ENCODE results near the gene ANKRD10.
A peak's percentile ranks its signal among the peaks of the same experiment; 100 is the strongest.

Gene ANKRD10

GRCh38 chr13:110916301-110917142 is 1.7 kb upstream of the ANKRD10 start:
- no peak for DNase-seq
- peaks cover 8% of the 10 kb centered on the region for H3K36me3 ChIP-seq
- peak overlapping the region; percentile 85 for H3K4me3 ChIP-seq (ENCODE audit: low read depth, low read length)
- TF ChIP-seq CTCF (IDR thresholded peaks at IDR 0.05; ENCODE audit: low read depth, low read length) = no peak
- H3K9me3 ChIP-seq = no peaks in the 10 kb centered on the region
- no peaks in the 10 kb centered on the region for H3K4me1 ChIP-seq
- H3K27me3 ChIP-seq = peaks cover 3% of the 10 kb centered on the region; the same call in 1 of the 2 replicates

- Histone ChIP-seq H3K9me3 (no peaks in the 10 kb centered on the region), H3K4me1 (no peaks in the 10 kb centered on the region), H3K4me3 (ENCODE audit: low read depth, low read length) (peak overlapping the region; percentile 85), H3K27me3 (no peaks in the 10 kb centered on the region), H3K36me3 (peaks cover 12% of the 10 kb centered on the region)
- no peak for DNase-seq
- TF ChIP-seq CTCF (IDR thresholded peaks at IDR 0.05; ENCODE audit: low read depth, low read length) = no peak
Observed at GRCh38 chr13:110915874-110916206, 971 bp upstream of the ANKRD10 start.

GRCh38 chr13:110914331-110915056 is 375 bp downstream of the ANKRD10 start:
- H3K4me3 ChIP-seq (ENCODE audit: low read depth, low read length) = peak overlapping the region; percentile 97
- H3K27me3 ChIP-seq = no peaks in the 10 kb centered on the region
- DNase-seq = peak; percentile 87
- H3K9me3 ChIP-seq = no peaks in the 10 kb centered on the region
- H3K4me1 ChIP-seq = no peaks in the 10 kb centered on the region
- TF ChIP-seq CTCF (IDR thresholded peaks at IDR 0.05; ENCODE audit: low read depth, low read length) = no peak
- H3K36me3 ChIP-seq = peaks cover 20% of the 10 kb centered on the region

- Histone ChIP-seq H3K4me1 (no peaks in the 10 kb centered on the region), H3K4me3 (ENCODE audit: low read depth, low read length) (peak overlapping the region; percentile 97), H3K27me3 (no peaks in the 10 kb centered on the region), H3K9me3 (no peaks in the 10 kb centered on the region), H3K36me3 (peaks cover 22% of the 10 kb centered on the region)
- TF ChIP-seq CTCF (IDR thresholded peaks at IDR 0.05; ENCODE audit: low read depth, low read length) = no peak
- no peak for DNase-seq
Observed at GRCh38 chr13:110914081-110914330, 863 bp downstream of the ANKRD10 start.

- TF ChIP-seq CTCF (IDR thresholded peaks at IDR 0.05; ENCODE audit: low read depth, low read length) = no peak
- peaks cover 25% of the 10 kb centered on the region for H3K36me3 ChIP-seq
- peak overlapping the region; percentile 97 for H3K4me3 ChIP-seq (ENCODE audit: low read depth, low read length)
- no peak for DNase-seq
- H3K4me1 ChIP-seq = no peaks in the 10 kb centered on the region
- no peaks in the 10 kb centered on the region for H3K9me3 ChIP-seq
- H3K27me3 ChIP-seq = no peaks in the 10 kb centered on the region
Observed at GRCh38 chr13:110913322-110914080, 1.4 kb downstream of the ANKRD10 start.
